GM13977 (cell line): ENCODE results near the gene SPDYE3.
"Not testable (repeated sequence)": the region's sequence is repeated elsewhere in the genome, so short reads cannot be mapped to it uniquely, and the experiment has no call there.

Experiments used
- DNase-seq: peaks from one replicate; pipeline ENCODE4 v3.0.0; 2012; ENCODE audit warnings: low spot score
- CTCF ChIP-seq: IDR thresholded peaks from 2 replicates; pipeline ENCODE4 v1.5.1; 2012; ENCODE audit warnings: mild to moderate bottlenecking, control low read depth; ENCODE audit not compliant: insufficient read depth; ENCODE audit errors: extremely low read depth, missing control alignments
- in situ Hi-C: fragments of 300-500 bp; cut with MboI; formaldehyde crosslinking; loops from one replicate; pipeline ENCODE4 v1.12.0; 2022; ENCODE audit warnings: low sequenced_read_pairs, low pct_unique_long_range_greater_than_20kb, mixed read lengths, inconsistent platforms; ENCODE audit not compliant: unreplicated experiment

The SPDYE3 gene

GRCh38 chr7:100346921-100347320 lies 39.4 kb downstream of the SPDYE3 start:
- no peak for TF ChIP-seq CTCF
- in situ Hi-C loops, result loop anchor here (10.0 kb wide), 1 partner anchor 212 kb away; no protein-coding TSS in a partner anchor
- DNase-seq, result no peak

GRCh38 chr7:100348805-100349204 lies 41.3 kb downstream of the SPDYE3 start:
- in situ Hi-C loops, result loop anchor here (10.0 kb wide), 1 partner anchor 214 kb away; no protein-coding TSS in a partner anchor
- TF ChIP-seq CTCF, result no peak
- no peak for DNase-seq

- in situ Hi-C loops, result loop anchor here (10.0 kb wide), 1 partner anchor 215 kb away; no protein-coding TSS in a partner anchor
- DNase-seq, result no peak
- no peak for TF ChIP-seq CTCF
Observed at GRCh38 chr7:100349757-100350156, 42.3 kb downstream of the SPDYE3 start.

- no peak for DNase-seq
- no peak for TF ChIP-seq CTCF
- in situ Hi-C loops, result no loop called here
Observed at GRCh38 chr7:100351657-100352058, 44.2 kb downstream of the SPDYE3 start.

- DNase-seq, in situ Hi-C loops: not testable (repeated sequence)
Observed at GRCh38 chr7:100352230-100352781, 44.8 kb downstream of the SPDYE3 start.

- no peak for DNase-seq
- in situ Hi-C loops, result no loop called here
- TF ChIP-seq CTCF, result no peak
Observed at GRCh38 chr7:100352984-100353684, 45.6 kb downstream of the SPDYE3 start.

- TF ChIP-seq CTCF, result no peak
- in situ Hi-C loops, result no loop called here
- no peak for DNase-seq
Observed at GRCh38 chr7:100353685-100354330, 46.3 kb downstream of the SPDYE3 start.
